MM.1S (cell line): ENCODE results near the gene MOGAT3.
A peak's percentile ranks its signal among the peaks of the same experiment; 100 is the strongest.

Experiments used
- DNase-seq: peaks from one replicate; pipeline ENCODE4 v3.0.0-alpha.2; 2015
- H2AFZ ChIP-seq: fragments of 300-600 bp; sonication (generic); 2 replicates; pipeline ENCODE4 v1.6.0; 2016; ENCODE audit warnings: antibody characterized with exemption, low read length
- H3F3A ChIP-seq: fragments of 300-600 bp; sonication (generic); 2 replicates; pipeline ENCODE4 v1.6.1; 2016; ENCODE audit warnings: mild to moderate bottlenecking, antibody characterized with exemption, low read length, moderate library complexity, mixed read lengths; ENCODE audit not compliant: insufficient read depth
- H3K27ac ChIP-seq: fragments of 300-600 bp; sonication (generic); 2 replicates; pipeline ENCODE4 v1.5.1; 2016; ENCODE audit warnings: mild to moderate bottlenecking, low read length
- H3K27me3 ChIP-seq: fragments of 300-600 bp; sonication (generic); replicated peaks from 2 replicates; pipeline ENCODE4 v1.6.0; 2016; ENCODE audit warnings: low read length; ENCODE audit not compliant: insufficient read depth
- H3K36me3 ChIP-seq: fragments of 300-600 bp; sonication (generic); replicated peaks from 2 replicates; pipeline ENCODE4 v1.6.1; 2016; ENCODE audit warnings: mild to moderate bottlenecking, low read length, mixed read lengths; ENCODE audit not compliant: insufficient read depth
- H3K4me1 ChIP-seq: fragments of 300-600 bp; sonication (generic); 2 replicates; pipeline ENCODE4 v1.6.1; 2016; ENCODE audit warnings: low read length, mixed read lengths
- H3K4me2 ChIP-seq: fragments of 300-600 bp; sonication (generic); 2 replicates; pipeline ENCODE4 v1.6.0; 2016; ENCODE audit warnings: low read depth, low read length
- H3K4me3 ChIP-seq: fragments of 300-600 bp; sonication (generic); 2 replicates; pipeline ENCODE4 v1.5.1; 2016; ENCODE audit warnings: low read length, mixed read lengths
- H3K79me2 ChIP-seq: fragments of 300-600 bp; sonication (generic); 2 replicates; pipeline ENCODE4 v1.6.1; 2016; ENCODE audit warnings: mixed run types, low read length, mixed read lengths
- H3K9ac ChIP-seq: fragments of 300-600 bp; sonication (generic); 2 replicates; pipeline ENCODE4 v1.6.1; 2016; ENCODE audit warnings: low read length, mixed read lengths
- H3K9me2 ChIP-seq: fragments of 300-600 bp; sonication (generic); replicated peaks from 2 replicates; pipeline ENCODE4 v1.6.1; 2016; ENCODE audit warnings: mild to moderate bottlenecking, low read length, mixed read lengths; ENCODE audit not compliant: insufficient read depth
- H3K9me3 ChIP-seq: fragments of 300-600 bp; sonication (generic); replicated peaks from 2 replicates; pipeline ENCODE4 v1.6.1; 2016; ENCODE audit warnings: mild to moderate bottlenecking, low read length, mixed read lengths; ENCODE audit not compliant: insufficient read depth
- H4K20me1 ChIP-seq: fragments of 300-600 bp; sonication (generic); 2 replicates; pipeline ENCODE4 v1.6.1; 2016; ENCODE audit warnings: mild to moderate bottlenecking, low read length, moderate library complexity, mixed read lengths; ENCODE audit not compliant: insufficient read depth
- EZH2 ChIP-seq: fragments of 300-600 bp; sonication (generic); optimal IDR thresholded peaks from 2 replicates; pipeline ENCODE3; 2017; ENCODE audit warnings: low read depth, mild to moderate bottlenecking, antibody characterized with exemption, low read length, mixed read lengths
- EZH2phosphoT487 ChIP-seq: fragments of 300-600 bp; sonication (generic); IDR thresholded peaks from 2 replicates; pipeline ENCODE4 v1.6.1; 2018; ENCODE audit warnings: antibody characterized with exemption, low read length
- TF ChIP-seq, protein P1 (sequence below): fragments of 300-600 bp; sonication (generic); IDR thresholded peaks from 2 replicates; pipeline ENCODE4 v1.5.1; 2016; ENCODE audit warnings: antibody characterized with exemption, low read length, mixed read lengths

MOGAT3 gene

DNA sequence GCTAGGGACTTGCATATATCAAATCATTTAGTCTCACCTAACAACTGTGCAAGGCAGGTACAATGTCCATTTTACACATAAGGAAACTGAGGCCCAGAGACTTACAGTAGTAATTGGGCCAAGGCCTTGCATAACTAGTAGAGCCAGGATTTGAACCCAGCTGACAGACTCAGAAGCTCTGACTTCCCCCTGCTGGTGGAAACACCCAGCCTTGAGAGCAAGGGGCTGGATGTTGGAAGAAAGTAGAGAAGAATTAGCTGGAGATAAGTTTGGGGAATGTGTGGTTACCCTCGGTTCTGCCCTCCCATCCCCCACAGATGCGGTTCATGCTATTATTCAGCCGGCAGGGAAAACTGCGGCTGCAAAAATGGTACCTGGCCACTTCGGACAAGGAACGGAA, 44.6 kb downstream of the MOGAT3 start:
- H3K4me3 ChIP-seq = no peak overlapping the region
- H3F3A ChIP-seq = no peaks in the 10 kb centered on the region
- no peaks in the 10 kb centered on the region for H3K79me2 ChIP-seq
- no peak overlapping the region for H3K4me2 ChIP-seq
- H4K20me1 ChIP-seq = no peaks in the 10 kb centered on the region
- H3K9me2 ChIP-seq = no peaks in the 10 kb centered on the region
- no peak for DNase-seq
- H2AFZ ChIP-seq = no peak overlapping the region
- no peak for TF ChIP-seq EZH2
- TF ChIP-seq, protein P1, sequence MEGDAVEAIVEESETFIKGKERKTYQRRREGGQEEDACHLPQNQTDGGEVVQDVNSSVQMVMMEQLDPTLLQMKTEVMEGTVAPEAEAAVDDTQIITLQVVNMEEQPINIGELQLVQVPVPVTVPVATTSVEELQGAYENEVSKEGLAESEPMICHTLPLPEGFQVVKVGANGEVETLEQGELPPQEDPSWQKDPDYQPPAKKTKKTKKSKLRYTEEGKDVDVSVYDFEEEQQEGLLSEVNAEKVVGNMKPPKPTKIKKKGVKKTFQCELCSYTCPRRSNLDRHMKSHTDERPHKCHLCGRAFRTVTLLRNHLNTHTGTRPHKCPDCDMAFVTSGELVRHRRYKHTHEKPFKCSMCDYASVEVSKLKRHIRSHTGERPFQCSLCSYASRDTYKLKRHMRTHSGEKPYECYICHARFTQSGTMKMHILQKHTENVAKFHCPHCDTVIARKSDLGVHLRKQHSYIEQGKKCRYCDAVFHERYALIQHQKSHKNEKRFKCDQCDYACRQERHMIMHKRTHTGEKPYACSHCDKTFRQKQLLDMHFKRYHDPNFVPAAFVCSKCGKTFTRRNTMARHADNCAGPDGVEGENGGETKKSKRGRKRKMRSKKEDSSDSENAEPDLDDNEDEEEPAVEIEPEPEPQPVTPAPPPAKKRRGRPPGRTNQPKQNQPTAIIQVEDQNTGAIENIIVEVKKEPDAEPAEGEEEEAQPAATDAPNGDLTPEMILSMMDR = 0 out of 2 replicates have a peak, but pooled peaks have one; percentile 3
- H3K9ac ChIP-seq = no peak overlapping the region
- peaks cover 9% of the 10 kb centered on the region; the same call in 1 of the 2 replicates for H3K4me1 ChIP-seq
- peaks cover 28% of the 10 kb centered on the region for H3K27me3 ChIP-seq
- no peaks in the 10 kb centered on the region for H3K36me3 ChIP-seq
- H3K27ac ChIP-seq = no peak overlapping the region
- H3K9me3 ChIP-seq = no peaks in the 10 kb centered on the region

DNA sequence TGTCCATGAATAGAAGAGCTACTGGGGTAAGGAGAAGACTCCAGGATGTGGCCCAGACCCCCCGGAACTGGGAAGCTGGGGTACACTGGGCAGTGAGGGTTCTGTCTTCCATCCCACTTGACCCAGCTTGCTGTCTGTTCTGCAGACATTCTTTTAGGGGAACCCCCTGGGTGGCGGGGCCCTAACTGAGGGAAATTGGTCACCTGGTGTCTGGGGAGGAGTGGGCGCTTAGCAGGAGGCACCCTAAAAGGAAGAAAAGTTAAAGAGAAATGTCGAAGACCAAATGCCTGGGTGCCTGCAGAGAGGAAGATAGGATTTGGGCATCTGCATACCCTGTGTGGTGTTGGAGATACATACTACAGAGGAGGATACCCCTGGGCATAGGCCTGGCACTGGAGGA, 45.5 kb downstream of the MOGAT3 start:
- Histone ChIP-seq H3K36me3 (no peaks in the 10 kb centered on the region), H3K27ac (no peak overlapping the region), H3K9me2 (no peaks in the 10 kb centered on the region), H3K9me3 (no peaks in the 10 kb centered on the region), H3K79me2 (no peaks in the 10 kb centered on the region), H2AFZ (peak overlapping the region; percentile 90; the same call in 1 of the 2 replicates), H3K4me1 (peaks cover 9% of the 10 kb centered on the region; the same call in 1 of the 2 replicates), H3K4me3 (peak overlapping the region; percentile 86), H3K4me2 (peak overlapping the region; percentile 83; the same call in 1 of the 2 replicates), H3K9ac (peak overlapping the region; percentile 64; the same call in 1 of the 2 replicates), H4K20me1 (no peaks in the 10 kb centered on the region), H3F3A (no peaks in the 10 kb centered on the region), H3K27me3 (peaks cover 36% of the 10 kb centered on the region)
- no peak for TF ChIP-seq EZH2
- no peak for TF ChIP-seq EZH2phosphoT487
- TF ChIP-seq, protein P1 = no peak
- no peak for DNase-seq

DNA sequence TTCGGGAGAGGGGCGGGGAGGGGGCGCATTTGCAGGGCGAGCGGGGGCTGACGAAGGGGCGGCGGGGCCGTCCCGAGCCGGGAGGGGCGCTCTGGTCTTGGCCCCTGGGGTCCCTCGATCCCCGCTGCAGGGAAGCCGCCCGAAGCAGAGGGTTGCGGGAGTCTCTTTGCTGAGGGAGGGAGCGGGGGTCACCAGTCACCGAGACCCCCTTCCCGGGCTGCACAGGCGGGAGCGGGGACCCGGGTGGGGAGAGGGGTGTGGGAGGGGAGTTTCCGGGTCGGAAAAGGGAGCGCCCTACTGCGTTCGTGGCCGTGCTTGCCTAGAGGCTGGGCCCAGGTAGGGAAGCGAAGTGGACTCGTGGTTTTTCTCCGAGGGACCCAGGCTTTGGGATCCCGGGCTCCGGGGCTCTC, 46.1 kb downstream of the MOGAT3 start:
- peaks cover 37% of the 10 kb centered on the region for H3K27me3 ChIP-seq
- DNase-seq = no peak
- H4K20me1 ChIP-seq = no peaks in the 10 kb centered on the region
- peak overlapping the region; percentile 64; the same call in 1 of the 2 replicates for H3K9ac ChIP-seq
- peaks cover 9% of the 10 kb centered on the region; the same call in 1 of the 2 replicates for H3K4me1 ChIP-seq
- H3K4me3 ChIP-seq = peak overlapping the region; percentile 86
- H3K27ac ChIP-seq = no peak overlapping the region
- no peaks in the 10 kb centered on the region for H3K9me2 ChIP-seq
- H3K36me3 ChIP-seq = no peaks in the 10 kb centered on the region
- H3K79me2 ChIP-seq = no peaks in the 10 kb centered on the region
- H3K9me3 ChIP-seq = no peaks in the 10 kb centered on the region
- no peak for TF ChIP-seq EZH2
- TF ChIP-seq, protein P1 = no peak
- TF ChIP-seq EZH2phosphoT487 = no peak
- peak overlapping the region; percentile 90 for H2AFZ ChIP-seq
- H3K4me2 ChIP-seq = peak overlapping the region; percentile 83; the same call in 1 of the 2 replicates
- no peaks in the 10 kb centered on the region for H3F3A ChIP-seq
